SK-N-SH (cell line): ENCODE data around the gene NFIX. TPM values are rescaled to one million over a fixed set of nuclear protein-coding genes. Genes with fewer than 3 reads are reported as not detected.

Source experiments
- CTCF ChIA-PET: fragments of 300-600, 350-600 bp; formaldehyde crosslinking; extraction: SDS; loops from one replicate; lab custom pipeline; 2021; lab: Yijun Ruan, JAX
- POLR2A ChIA-PET: fragments of 350-600 bp; sonication (Branson Sonifier 250); formaldehyde crosslinking; extraction: SDS; loops from one replicate; lab custom pipeline; 2020; ENCODE audit warnings: antibody characterized with exemption, inconsistent platforms; lab: Yijun Ruan, JAX
- DNase-seq: peaks from one replicate; pipeline ENCODE4 v3.0.0; 2012
- H2AFZ ChIP-seq: fragments of 200-600 bp; sonication (generic); 2 replicates; pipeline ENCODE4 v1.8.1; 2016; ENCODE audit warnings: antibody characterized with exemption, mild to moderate bottlenecking, low read depth
- H3F3A ChIP-seq: fragments of 200-600 bp; sonication (generic); replicated peaks from 2 replicates; pipeline ENCODE3; 2016; ENCODE audit warnings: antibody characterized with exemption, mild to moderate bottlenecking; ENCODE audit not compliant: insufficient read depth
- H3K27ac ChIP-seq, 2 experiments: fragments of 200-500 bp in 1 of 2; fragments of 200-600 bp in 1 of 2; sonication (Bioruptor generic) in 1 of 2; sonication (generic), shearing (Covaris generic) in 1 of 2; 2 replicates each; pipeline versions ENCODE4 v1.5.1 to v1.6.1; 2014 to 2016; ENCODE audit warnings: low read depth in 2 of 2, inconsistent platforms in 1 of 2, low read length in 1 of 2, mild to moderate bottlenecking in 1 of 2, mixed read lengths in 1 of 2
- H3K27me3 ChIP-seq: fragments of 200-600 bp; sonication (generic), shearing (Covaris generic); 2 replicates; pipeline ENCODE4 v1.6.1; 2016; ENCODE audit warnings: mixed run types; ENCODE audit not compliant: insufficient read depth
- H3K36me3 ChIP-seq, 2 experiments: fragments of 200-500 bp in 1 of 2; fragments of 200-600 bp in 1 of 2; sonication (Bioruptor generic) in 1 of 2; sonication (generic) in 1 of 2; replicated peaks in 1 of 2; 2 replicates each; pipeline versions ENCODE3 to v1.5.1; 2014 to 2016; ENCODE audit warnings: low read length in 1 of 2, mild to moderate bottlenecking in 1 of 2; ENCODE audit not compliant: insufficient read depth in 2 of 2, control insufficient read depth in 1 of 2
- H3K4me1 ChIP-seq, 2 experiments: fragments of 200-500 bp in 1 of 2; fragments of 200-600 bp in 1 of 2; sonication (Bioruptor generic) in 1 of 2; sonication (generic), shearing (Covaris generic) in 1 of 2; 2 replicates each; pipeline versions ENCODE4 v1.5.1 to v1.6.1; 2014 to 2016; ENCODE audit warnings: low read depth in 1 of 2, low read length in 1 of 2, mixed run types in 1 of 2; ENCODE audit not compliant: insufficient read depth in 2 of 2, control insufficient read depth in 1 of 2
- H3K4me2 ChIP-seq: fragments of 200-600 bp; sonication (generic), shearing (Covaris generic); 2 replicates; pipeline ENCODE4 v1.6.1; 2017; ENCODE audit warnings: mixed run types
- H3K4me3 ChIP-seq, 2 experiments: fragments of 200-500 bp in 1 of 2; fragments of 200-600 bp in 1 of 2; sonication (Bioruptor generic) in 1 of 2; sonication (generic), shearing (Covaris generic) in 1 of 2; 2 replicates each; pipeline versions ENCODE4 v1.5.1 to v1.8.1; 2014 to 2016; ENCODE audit warnings: low read depth in 2 of 2, inconsistent platforms in 1 of 2, low read length in 1 of 2, mild to moderate bottlenecking in 1 of 2, mixed read lengths in 1 of 2, moderate library complexity in 1 of 2
- H3K79me2 ChIP-seq: fragments of 200-600 bp; sonication (generic); 2 replicates; pipeline ENCODE4 v1.8.1; 2017; ENCODE audit warnings: mild to moderate bottlenecking; ENCODE audit not compliant: insufficient read depth
- H3K9ac ChIP-seq: fragments of 200-600 bp; sonication (generic); 2 replicates; pipeline ENCODE4 v1.6.1; 2017; ENCODE audit warnings: mixed run types
- H3K9me2 ChIP-seq: fragments of 200-600 bp; sonication (generic); 2 replicates; pipeline ENCODE4 v1.6.1; 2017; ENCODE audit warnings: mixed run types
- H3K9me3 ChIP-seq: fragments of 200-600 bp; sonication (generic); 2 replicates; pipeline ENCODE4 v1.6.1; 2017; ENCODE audit warnings: mixed run types, mild to moderate bottlenecking, moderate library complexity
- H4K20me1 ChIP-seq: fragments of 200-600 bp; sonication (generic); 2 replicates; pipeline ENCODE4 v1.6.1; 2017; ENCODE audit warnings: mild to moderate bottlenecking, mixed run types; ENCODE audit not compliant: insufficient read depth
- EZH2phosphoT487 ChIP-seq: fragments of 200-600 bp; sonication (generic); IDR thresholded peaks from 2 replicates; pipeline ENCODE4 v1.6.1; 2017; ENCODE audit warnings: low read depth, mixed run types, mild to moderate bottlenecking, antibody characterized with exemption, moderate library complexity, borderline replicate concordance
- MEF2A ChIP-seq: IDR thresholded peaks from 2 replicates; pipeline ENCODE4 v1.4.0; 2012; ENCODE audit warnings: low read depth, borderline replicate concordance
- NFIC ChIP-seq: IDR thresholded peaks from 2 replicates; pipeline ENCODE4 v1.4.0; 2012; ENCODE audit warnings: borderline replicate concordance
- NRF1 ChIP-seq: IDR thresholded peaks from 2 replicates; pipeline ENCODE4 v1.6.1; 2012; ENCODE audit warnings: low read depth, mild to moderate bottlenecking, low read length
- POLR2AphosphoS5 ChIP-seq: IDR thresholded peaks from 2 replicates; pipeline ENCODE4 v1.6.1; 2012; ENCODE audit warnings: low read depth, low read length
- RCOR1 ChIP-seq: fragments of 150-350 bp; IDR thresholded peaks from 2 replicates; pipeline ENCODE4 v1.6.1; 2017; ENCODE audit warnings: antibody characterized with exemption, low read length
- SIN3A ChIP-seq: IDR thresholded peaks from 2 replicates; pipeline ENCODE4 v1.6.1; 2012; ENCODE audit warnings: low read depth, mild to moderate bottlenecking, low read length, moderate library complexity, borderline replicate concordance
- TEAD4 ChIP-seq: IDR thresholded peaks from 2 replicates; pipeline ENCODE4 v1.4.0; 2012; ENCODE audit warnings: mild to moderate bottlenecking, borderline replicate concordance; ENCODE audit not compliant: insufficient read depth
- WGBS: methylation state at CpG from one replicate; pipeline ENCODE4 v1.1.6; 2017; ENCODE audit warnings: low lambda C conversion rate; 5-methylcytosine and 5-hydroxymethylcytosine counted together
- polyA plus RNA-seq, 3 experiments: library from polyadenylated mRNA; depleted of rRNA; stranded (reverse); fragments of >200 nt; gene quantifications; 2 replicates each; pipeline ENCODE4 v1.2.3, GENCODE V29; 2012
- TF ChIP-seq, protein P1 (sequence below): IDR thresholded peaks from 2 replicates; pipeline ENCODE4 v1.4.0; 2012; ENCODE audit warnings: low read depth, borderline replicate concordance
- TF ChIP-seq, protein P2 (sequence below): IDR thresholded peaks from 2 replicates; pipeline ENCODE4 v1.4.0; 2012; ENCODE audit warnings: low read depth, borderline replicate concordance
- TF ChIP-seq, protein P3 (sequence below): IDR thresholded peaks from 2 replicates; pipeline ENCODE4; 2012
- TF ChIP-seq, protein P4 (sequence below): fragments of 150-350 bp; IDR thresholded peaks from 2 replicates; pipeline ENCODE4 v1.6.1; 2016; ENCODE audit warnings: mild to moderate bottlenecking, low read depth, low read length
- TF ChIP-seq, protein P5 (sequence below): fragments of 150-350 bp; IDR thresholded peaks from 2 replicates; pipeline ENCODE4 v1.6.1; 2017; ENCODE audit warnings: antibody characterized with exemption, low read length, low read depth, borderline replicate concordance

Gene NFIX
- polyA plus RNA-seq, 1 of the 3 experiments (the other 2 are of a cell fraction): 14.8 TPM

DNA sequence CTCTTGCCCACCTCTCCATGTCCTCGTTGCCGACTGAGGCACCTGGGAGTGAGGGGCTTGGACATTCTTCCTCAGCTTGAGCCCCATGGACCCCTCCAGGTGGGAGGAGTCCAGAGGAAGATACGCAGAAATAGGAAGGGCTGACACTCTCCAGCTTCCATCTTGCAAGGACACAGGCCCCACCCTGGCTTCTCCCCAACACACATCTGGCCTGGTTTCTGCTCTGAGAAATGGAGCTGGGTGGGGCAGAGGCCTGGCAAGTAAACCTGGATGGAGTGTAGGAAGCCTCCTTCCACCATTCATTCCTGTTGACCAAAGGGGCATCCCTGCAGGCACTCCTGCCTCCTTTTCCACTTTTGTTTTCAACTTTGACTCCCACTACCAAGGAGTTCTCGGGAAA is 50.5 kb downstream of the NFIX start:
- WGBS: 94% methylated on average over 4 of the region's 4 CpGs
- no peak overlapping the region for H3K4me3 ChIP-seq
- no peak for DNase-seq
- TF ChIP-seq EZH2phosphoT487 (no peak), TEAD4 (no peak), MEF2A (no peak), POLR2AphosphoS5 (no peak), NFIC (no peak), RCOR1 (no peak), SIN3A (no peak), NRF1 (no peak)
- TF ChIP-seq, protein P1, sequence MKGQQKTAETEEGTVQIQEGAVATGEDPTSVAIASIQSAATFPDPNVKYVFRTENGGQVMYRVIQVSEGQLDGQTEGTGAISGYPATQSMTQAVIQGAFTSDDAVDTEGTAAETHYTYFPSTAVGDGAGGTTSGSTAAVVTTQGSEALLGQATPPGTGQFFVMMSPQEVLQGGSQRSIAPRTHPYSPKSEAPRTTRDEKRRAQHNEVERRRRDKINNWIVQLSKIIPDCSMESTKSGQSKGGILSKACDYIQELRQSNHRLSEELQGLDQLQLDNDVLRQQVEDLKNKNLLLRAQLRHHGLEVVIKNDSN: no peak
- TF ChIP-seq, protein P2, sequence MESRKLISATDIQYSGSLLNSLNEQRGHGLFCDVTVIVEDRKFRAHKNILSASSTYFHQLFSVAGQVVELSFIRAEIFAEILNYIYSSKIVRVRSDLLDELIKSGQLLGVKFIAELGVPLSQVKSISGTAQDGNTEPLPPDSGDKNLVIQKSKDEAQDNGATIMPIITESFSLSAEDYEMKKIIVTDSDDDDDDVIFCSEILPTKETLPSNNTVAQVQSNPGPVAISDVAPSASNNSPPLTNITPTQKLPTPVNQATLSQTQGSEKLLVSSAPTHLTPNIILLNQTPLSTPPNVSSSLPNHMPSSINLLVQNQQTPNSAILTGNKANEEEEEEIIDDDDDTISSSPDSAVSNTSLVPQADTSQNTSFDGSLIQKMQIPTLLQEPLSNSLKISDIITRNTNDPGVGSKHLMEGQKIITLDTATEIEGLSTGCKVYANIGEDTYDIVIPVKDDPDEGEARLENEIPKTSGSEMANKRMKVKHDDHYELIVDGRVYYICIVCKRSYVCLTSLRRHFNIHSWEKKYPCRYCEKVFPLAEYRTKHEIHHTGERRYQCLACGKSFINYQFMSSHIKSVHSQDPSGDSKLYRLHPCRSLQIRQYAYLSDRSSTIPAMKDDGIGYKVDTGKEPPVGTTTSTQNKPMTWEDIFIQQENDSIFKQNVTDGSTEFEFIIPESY: no peak
- TF ChIP-seq, protein P3, sequence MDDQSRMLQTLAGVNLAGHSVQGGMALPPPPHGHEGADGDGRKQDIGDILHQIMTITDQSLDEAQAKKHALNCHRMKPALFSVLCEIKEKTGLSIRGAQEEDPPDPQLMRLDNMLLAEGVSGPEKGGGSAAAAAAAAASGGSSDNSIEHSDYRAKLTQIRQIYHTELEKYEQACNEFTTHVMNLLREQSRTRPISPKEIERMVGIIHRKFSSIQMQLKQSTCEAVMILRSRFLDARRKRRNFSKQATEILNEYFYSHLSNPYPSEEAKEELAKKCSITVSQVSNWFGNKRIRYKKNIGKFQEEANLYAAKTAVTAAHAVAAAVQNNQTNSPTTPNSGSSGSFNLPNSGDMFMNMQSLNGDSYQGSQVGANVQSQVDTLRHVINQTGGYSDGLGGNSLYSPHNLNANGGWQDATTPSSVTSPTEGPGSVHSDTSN: no peak
- TF ChIP-seq, protein P4, sequence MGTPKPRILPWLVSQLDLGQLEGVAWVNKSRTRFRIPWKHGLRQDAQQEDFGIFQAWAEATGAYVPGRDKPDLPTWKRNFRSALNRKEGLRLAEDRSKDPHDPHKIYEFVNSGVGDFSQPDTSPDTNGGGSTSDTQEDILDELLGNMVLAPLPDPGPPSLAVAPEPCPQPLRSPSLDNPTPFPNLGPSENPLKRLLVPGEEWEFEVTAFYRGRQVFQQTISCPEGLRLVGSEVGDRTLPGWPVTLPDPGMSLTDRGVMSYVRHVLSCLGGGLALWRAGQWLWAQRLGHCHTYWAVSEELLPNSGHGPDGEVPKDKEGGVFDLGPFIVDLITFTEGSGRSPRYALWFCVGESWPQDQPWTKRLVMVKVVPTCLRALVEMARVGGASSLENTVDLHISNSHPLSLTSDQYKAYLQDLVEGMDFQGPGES: no peak
- TF ChIP-seq, protein P5, sequence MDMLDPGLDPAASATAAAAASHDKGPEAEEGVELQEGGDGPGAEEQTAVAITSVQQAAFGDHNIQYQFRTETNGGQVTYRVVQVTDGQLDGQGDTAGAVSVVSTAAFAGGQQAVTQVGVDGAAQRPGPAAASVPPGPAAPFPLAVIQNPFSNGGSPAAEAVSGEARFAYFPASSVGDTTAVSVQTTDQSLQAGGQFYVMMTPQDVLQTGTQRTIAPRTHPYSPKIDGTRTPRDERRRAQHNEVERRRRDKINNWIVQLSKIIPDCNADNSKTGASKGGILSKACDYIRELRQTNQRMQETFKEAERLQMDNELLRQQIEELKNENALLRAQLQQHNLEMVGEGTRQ: no peak
- H3K9me2 ChIP-seq: no peaks in the 10 kb centered on the region
- H3K27me3 ChIP-seq: no peaks in the 10 kb centered on the region
- no peak overlapping the region for H3K27ac ChIP-seq
- peaks cover 59% of the 10 kb centered on the region for H3K79me2 ChIP-seq
- H3K9me3 ChIP-seq: no peaks in the 10 kb centered on the region
- H3K36me3 ChIP-seq: peaks cover 5 to 6% of the 10 kb centered on the region in 2 experiments
- H3F3A ChIP-seq: peaks cover 2% of the 10 kb centered on the region
- CTCF ChIA-PET: interaction anchor here (1.1 to 4.1 kb wide), 7 partner anchors 12 to 80 kb away, joined by 3 to 28 read pairs (median 13); no protein-coding TSS in a partner anchor
- no peak overlapping the region for H2AFZ ChIP-seq
- no peaks in the 10 kb centered on the region for H4K20me1 ChIP-seq
- H3K4me2 ChIP-seq: no peak overlapping the region
- POLR2A ChIA-PET: no interaction called here
- peaks cover 14 to 22% of the 10 kb centered on the region in 2 experiments; a peak in 3 of 4 replicates for H3K4me1 ChIP-seq
- no peak overlapping the region for H3K9ac ChIP-seq
